Colonic mucosa (tissue), 4 donors: ENCODE results near the gene PAPOLB. TPM values are rescaled to one million over a fixed set of nuclear protein-coding genes. Genes with fewer than 3 reads are reported as not detected.

ENCODE experiments used
- DNase-seq: peaks from one replicate; pipeline ENCODE4 v3.0.0-alpha.2; 2020
- H3K27ac ChIP-seq: fragments of 200-600 bp; one replicate; pipeline ENCODE4 v1.8.0; 2021
- H3K27me3 ChIP-seq: fragments of 200-600 bp; one replicate; pipeline ENCODE4 v1.8.0; 2021
- H3K36me3 ChIP-seq: fragments of 200-600 bp; one replicate; pipeline ENCODE4 v1.8.0; 2021
- H3K4me1 ChIP-seq: fragments of 200-600 bp; one replicate; pipeline ENCODE4 v1.8.0; 2021; ENCODE audit warnings: mild to moderate bottlenecking
- H3K4me3 ChIP-seq: fragments of 200-600 bp; one replicate; pipeline ENCODE4 v1.8.0; 2021
- H3K9ac ChIP-seq, 2 donors: one replicate each; pipeline ENCODE4 v1.7.0; 2013; ENCODE audit warnings: control low read depth in 2 of 2, low read depth in 2 of 2, low read length in 2 of 2
- H3K9me3 ChIP-seq: fragments of 200-600 bp; one replicate; pipeline ENCODE4 v1.8.0; 2021
- intact Hi-C: fragments of 100-400 bp; cut with DNase I; formaldehyde crosslinking; loops from one replicate; pipeline ENCODE4 v1.14.1; 2022
- total RNA-seq, 2 donors: library from RNA; stranded (reverse); fragmentation: NEBNext Ultra II Directional in 1 of 2; extraction: Animal tissue kit (Norgen Biotek cat#: 25700) in 1 of 2; gene quantifications; one replicate each; pipeline ENCODE4 v1.2.1, GENCODE V29; 2021
- TF ChIP-seq, protein P1 (sequence below): fragments of 200-600 bp; IDR thresholded peaks from one replicate; pipeline ENCODE4 v1.8.0; 2022; ENCODE audit warnings: antibody characterized with exemption, mild to moderate bottlenecking
- donor health status: healthy.
- donor health status: DM: no; HTN: no; CAD: no.
- donor health status: DM: no; HTN: no; CAD: no.

Gene PAPOLB
- total RNA-seq, 2 donors from 2014 or later, result 0.05 TPM; not detected in 1

DNA sequence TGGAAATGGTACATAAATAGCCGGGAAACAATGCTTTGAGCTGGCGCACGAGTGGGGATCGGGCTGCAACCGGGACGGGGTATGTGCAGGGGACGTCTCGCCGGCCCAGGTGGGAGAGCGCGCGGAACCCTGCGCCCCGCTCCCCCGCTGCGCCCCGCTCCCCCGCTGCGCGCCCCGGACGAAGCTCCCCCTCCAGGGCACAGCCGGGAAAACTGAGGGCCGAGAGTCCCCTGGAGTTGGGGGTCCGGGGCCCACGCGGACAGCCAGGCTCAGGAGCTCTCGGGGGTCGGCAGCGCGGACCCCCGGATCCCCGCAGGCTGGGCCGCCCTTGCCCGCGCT, 21.2 kb upstream of the PAPOLB start:
- intact Hi-C loops, result loop anchor here (10.0 kb wide), 1 partner anchor 88 kb away; no protein-coding TSS in a partner anchor
- Histone ChIP-seq H3K9me3 (no peaks in the 10 kb centered on the region), H3K4me3 (peak overlapping the region; percentile 39), H3K4me1 (peaks cover 3% of the 10 kb centered on the region), H3K36me3 (no peaks in the 10 kb centered on the region), H3K9ac (peak overlapping the region; percentile 51 to 63), H3K27me3 (peaks cover 8% of the 10 kb centered on the region), H3K27ac (no peak overlapping the region)
- TF ChIP-seq, protein P1, sequence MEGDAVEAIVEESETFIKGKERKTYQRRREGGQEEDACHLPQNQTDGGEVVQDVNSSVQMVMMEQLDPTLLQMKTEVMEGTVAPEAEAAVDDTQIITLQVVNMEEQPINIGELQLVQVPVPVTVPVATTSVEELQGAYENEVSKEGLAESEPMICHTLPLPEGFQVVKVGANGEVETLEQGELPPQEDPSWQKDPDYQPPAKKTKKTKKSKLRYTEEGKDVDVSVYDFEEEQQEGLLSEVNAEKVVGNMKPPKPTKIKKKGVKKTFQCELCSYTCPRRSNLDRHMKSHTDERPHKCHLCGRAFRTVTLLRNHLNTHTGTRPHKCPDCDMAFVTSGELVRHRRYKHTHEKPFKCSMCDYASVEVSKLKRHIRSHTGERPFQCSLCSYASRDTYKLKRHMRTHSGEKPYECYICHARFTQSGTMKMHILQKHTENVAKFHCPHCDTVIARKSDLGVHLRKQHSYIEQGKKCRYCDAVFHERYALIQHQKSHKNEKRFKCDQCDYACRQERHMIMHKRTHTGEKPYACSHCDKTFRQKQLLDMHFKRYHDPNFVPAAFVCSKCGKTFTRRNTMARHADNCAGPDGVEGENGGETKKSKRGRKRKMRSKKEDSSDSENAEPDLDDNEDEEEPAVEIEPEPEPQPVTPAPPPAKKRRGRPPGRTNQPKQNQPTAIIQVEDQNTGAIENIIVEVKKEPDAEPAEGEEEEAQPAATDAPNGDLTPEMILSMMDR, result no peak
- DNase-seq, result no peak

DNA sequence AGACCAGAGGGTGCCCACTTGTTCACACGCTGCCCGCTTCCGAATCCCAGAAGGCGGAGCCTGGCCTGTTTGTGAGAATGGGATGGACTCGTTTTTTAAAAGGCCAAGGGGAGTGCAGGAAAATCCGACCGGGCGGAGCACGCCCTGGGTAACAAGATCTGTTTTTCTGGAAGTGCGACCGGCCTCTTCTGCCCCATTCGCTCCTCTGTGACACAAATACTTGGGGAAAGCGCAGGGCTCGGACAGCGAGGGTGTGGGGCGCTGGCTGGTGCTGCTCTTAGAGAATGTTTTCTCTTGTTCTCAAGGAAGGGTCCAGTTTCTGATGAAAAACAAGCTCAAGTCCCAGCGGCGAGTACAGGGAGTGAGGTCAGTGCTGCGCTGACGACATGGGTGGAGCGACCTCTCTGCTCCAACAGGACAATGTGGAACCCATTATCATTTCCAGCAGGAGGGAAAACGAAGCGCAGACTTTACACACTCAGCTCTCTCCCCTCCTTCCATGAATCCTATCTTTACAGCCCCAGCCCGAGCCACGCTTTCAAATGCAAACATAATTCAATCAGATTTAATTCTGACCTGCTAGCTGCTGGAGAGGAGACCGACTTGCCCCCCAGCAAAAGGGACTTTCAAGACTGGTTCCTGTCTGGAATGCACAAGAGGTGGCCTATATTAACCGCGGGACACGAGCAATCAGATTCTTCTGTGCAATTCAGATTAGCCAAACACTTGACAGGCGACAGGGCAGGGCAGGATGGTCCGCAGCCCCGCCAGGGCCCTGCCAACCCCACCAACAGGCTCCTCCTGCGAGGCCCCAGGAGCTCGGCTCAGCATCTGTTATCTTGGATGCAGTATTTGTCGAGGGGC, 20.6 kb upstream of the PAPOLB start:
- intact Hi-C loops, result loop anchor here (10.0 kb wide), 1 partner anchor 88 kb away; no protein-coding TSS in a partner anchor
- TF ChIP-seq, protein P1, result no peak
- peak; percentile 30 for DNase-seq
- Histone ChIP-seq H3K9me3 (no peaks in the 10 kb centered on the region), H3K27ac (peak overlapping the region; percentile 2), H3K36me3 (no peaks in the 10 kb centered on the region), H3K4me1 (peaks cover 3% of the 10 kb centered on the region), H3K27me3 (peaks cover 8% of the 10 kb centered on the region), H3K9ac (peak overlapping the region; percentile 51 to 63), H3K4me3 (peak overlapping the region; percentile 39)

DNA sequence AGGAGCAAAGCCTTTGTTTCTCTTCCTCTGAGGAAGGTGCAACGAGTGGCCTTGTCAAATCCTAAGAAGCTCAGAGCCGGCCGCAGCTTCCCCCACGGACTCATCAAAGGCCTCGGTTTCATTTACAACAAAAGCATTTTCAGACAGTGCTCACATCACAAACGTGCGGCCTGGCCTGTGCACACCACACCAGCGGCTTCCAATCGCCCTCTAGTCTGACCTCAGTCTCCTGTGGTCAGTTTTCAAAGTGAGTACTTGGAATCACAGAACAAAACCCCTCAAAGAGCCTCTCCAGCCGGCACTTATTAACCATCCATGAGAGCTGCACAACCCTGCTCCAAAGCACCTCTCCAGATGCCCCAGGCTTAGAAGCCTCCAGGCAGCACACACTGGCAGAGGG, 18.4 kb upstream of the PAPOLB start:
- no peak overlapping the region for H3K9ac ChIP-seq
- no peaks in the 10 kb centered on the region for H3K9me3 ChIP-seq
- peaks cover 8% of the 10 kb centered on the region for H3K27me3 ChIP-seq
- TF ChIP-seq, protein P1, result no peak
- H3K4me1 ChIP-seq, result peaks cover 3% of the 10 kb centered on the region
- intact Hi-C loops, result loop anchor here (10.0 kb wide), 1 partner anchor 85 kb away; no protein-coding TSS in a partner anchor
- H3K36me3 ChIP-seq, result no peaks in the 10 kb centered on the region
- DNase-seq, result no peak
- H3K27ac ChIP-seq, result no peak overlapping the region
- no peak overlapping the region for H3K4me3 ChIP-seq

DNA sequence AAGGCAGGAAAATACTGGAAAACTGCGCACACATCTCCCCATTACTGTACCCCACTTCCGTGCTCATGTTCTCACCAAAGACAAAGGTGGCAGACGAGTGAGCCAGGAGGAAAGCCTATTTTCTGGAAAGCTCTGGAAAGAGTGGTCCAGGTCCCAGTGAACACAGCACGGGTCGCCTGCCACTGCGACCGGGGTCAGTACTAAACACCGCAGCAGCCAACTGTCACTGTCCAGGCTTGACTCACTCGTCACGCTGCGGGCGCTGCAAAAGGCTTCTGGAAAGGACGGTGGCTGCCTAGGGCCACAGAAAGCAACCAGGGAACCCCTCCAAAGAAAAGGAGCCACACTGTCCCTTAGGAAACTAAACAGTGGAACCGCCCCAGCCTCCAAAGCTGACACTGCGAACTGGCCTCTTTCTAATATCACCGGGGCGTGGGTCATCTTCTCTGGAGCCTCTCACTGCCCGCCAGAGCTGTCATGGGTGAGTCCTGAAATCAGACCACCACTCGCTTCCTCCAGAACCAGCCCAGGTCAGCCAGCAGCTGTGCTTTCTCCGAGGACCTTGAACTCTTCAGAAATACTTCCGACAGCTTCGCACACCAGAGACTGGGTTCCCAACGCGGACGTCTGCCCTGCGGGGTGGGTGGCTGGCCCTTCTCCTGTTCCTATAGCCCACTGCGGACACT, 17.7 kb upstream of the PAPOLB start:
- peaks cover 3% of the 10 kb centered on the region for H3K4me1 ChIP-seq
- H3K36me3 ChIP-seq, result no peaks in the 10 kb centered on the region
- no peak overlapping the region for H3K27ac ChIP-seq
- intact Hi-C loops, result loop anchor here (10.0 kb wide), 1 partner anchor 85 kb away; no protein-coding TSS in a partner anchor
- DNase-seq, result no peak
- H3K9me3 ChIP-seq, result no peaks in the 10 kb centered on the region
- peaks cover 8% of the 10 kb centered on the region for H3K27me3 ChIP-seq
- TF ChIP-seq, protein P1, result no peak
- H3K9ac ChIP-seq, result no peak overlapping the region
- no peak overlapping the region for H3K4me3 ChIP-seq

DNA sequence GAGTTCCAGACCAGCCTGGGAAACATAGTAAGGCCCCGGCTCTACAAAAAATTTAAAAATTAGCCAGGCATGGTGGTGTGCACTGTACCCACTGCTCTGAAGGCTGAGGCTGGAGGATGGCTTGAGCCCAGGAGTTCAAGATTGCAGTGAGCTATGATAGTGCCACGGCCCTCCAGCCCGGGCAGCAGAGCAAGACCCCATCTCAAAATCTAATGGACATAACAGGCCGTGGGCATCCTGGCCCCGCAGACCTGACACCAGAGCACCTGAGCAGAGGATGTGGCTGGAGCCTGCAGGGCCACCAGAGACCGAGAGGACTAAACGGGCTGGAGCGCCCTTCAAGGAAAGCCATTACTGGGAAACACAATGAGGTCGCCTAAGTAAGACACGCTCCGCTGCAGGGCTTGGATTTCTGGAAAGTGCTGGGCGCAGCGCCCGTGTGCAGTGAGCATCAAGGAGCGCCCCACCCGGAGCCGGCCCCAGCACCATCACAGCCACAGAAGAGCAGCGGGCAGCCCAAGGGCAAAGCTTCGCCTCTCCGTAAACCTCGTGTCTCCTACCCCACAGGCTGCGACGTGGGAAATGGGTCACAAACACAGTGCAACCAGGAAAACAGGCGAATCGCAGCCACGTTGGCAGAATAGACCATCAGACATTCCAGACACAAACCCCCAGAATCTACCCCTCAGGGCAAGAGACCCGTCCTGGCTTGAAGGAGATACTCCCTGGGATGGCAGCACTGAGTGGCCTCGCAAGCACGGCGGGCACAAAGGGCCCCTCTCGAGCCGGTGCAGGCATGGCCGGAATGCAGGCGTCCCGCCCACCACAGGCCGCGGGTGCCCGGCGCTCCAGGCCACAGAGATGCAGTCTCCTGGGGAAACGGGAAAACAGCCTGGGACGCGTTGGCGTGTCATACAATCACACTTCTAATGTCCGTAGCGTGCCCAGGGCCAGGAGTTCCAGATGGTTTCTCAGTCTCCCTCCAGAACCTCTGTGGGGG, 16.8 kb upstream of the PAPOLB start:
- no peaks in the 10 kb centered on the region for H3K9me3 ChIP-seq
- TF ChIP-seq, protein P1, result no peak
- intact Hi-C loops, result no loop called here
- H3K27ac ChIP-seq, result no peak overlapping the region
- H3K4me3 ChIP-seq, result no peak overlapping the region
- no peak for DNase-seq
- no peak overlapping the region for H3K9ac ChIP-seq
- H3K4me1 ChIP-seq, result peaks cover 3% of the 10 kb centered on the region
- peaks cover 8% of the 10 kb centered on the region for H3K27me3 ChIP-seq
- H3K36me3 ChIP-seq, result no peaks in the 10 kb centered on the region
